ENCODE measurements around the gene GRB10.

- TF ChIP-seq, protein P1, sequence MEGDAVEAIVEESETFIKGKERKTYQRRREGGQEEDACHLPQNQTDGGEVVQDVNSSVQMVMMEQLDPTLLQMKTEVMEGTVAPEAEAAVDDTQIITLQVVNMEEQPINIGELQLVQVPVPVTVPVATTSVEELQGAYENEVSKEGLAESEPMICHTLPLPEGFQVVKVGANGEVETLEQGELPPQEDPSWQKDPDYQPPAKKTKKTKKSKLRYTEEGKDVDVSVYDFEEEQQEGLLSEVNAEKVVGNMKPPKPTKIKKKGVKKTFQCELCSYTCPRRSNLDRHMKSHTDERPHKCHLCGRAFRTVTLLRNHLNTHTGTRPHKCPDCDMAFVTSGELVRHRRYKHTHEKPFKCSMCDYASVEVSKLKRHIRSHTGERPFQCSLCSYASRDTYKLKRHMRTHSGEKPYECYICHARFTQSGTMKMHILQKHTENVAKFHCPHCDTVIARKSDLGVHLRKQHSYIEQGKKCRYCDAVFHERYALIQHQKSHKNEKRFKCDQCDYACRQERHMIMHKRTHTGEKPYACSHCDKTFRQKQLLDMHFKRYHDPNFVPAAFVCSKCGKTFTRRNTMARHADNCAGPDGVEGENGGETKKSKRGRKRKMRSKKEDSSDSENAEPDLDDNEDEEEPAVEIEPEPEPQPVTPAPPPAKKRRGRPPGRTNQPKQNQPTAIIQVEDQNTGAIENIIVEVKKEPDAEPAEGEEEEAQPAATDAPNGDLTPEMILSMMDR (IDR thresholded peaks at IDR 0.05): no peak
- TF ChIP-seq POLR2A (IDR thresholded peaks at IDR 0.05): no peak
These were observed 83.6 kb downstream of the GRB10 start for GRCh38 chr7:50699143-50699542.
